ENCODE measurements around the gene RAB21.

RAB21 gene

GRCh38 chr12:71754461-71755145 is at the start of gene RAB21:
RAB21 (plus strand) TSS chr12:71754863; CDS start chr12:71755130, 267 bp downstream.
- peak; percentile 97 for DNase-seq (ENCODE audit: low read depth, low spot score)
- H3K4me3 ChIP-seq (ENCODE audit: low read depth, low read length), result peak within 1 kb of the TSS; percentile 96
- peak; percentile 32 for TF ChIP-seq CTCF (IDR thresholded peaks at IDR 0.05; ENCODE audit: low read depth, low read length)
- in situ Hi-C loops (cut with HindIII; ENCODE audit: low sequenced_read_pairs), result no loop called here

GRCh38 chr12:71704920-71705319 is 49.7 kb upstream of the RAB21 start:
- in situ Hi-C loops (cut with HindIII; ENCODE audit: low sequenced_read_pairs), result no loop called here
- no peak for DNase-seq (ENCODE audit: low read depth, low spot score)
- no peak overlapping the region for H3K4me3 ChIP-seq (ENCODE audit: low read depth, low read length)
- TF ChIP-seq CTCF (IDR thresholded peaks at IDR 0.05; ENCODE audit: low read depth, low read length), result no peak

GRCh38 chr12:71708658-71709057 is 46.0 kb upstream of the RAB21 start:
- H3K4me3 ChIP-seq (ENCODE audit: low read depth, low read length), result no peak overlapping the region
- no peak for TF ChIP-seq CTCF (IDR thresholded peaks at IDR 0.05; ENCODE audit: low read depth, low read length)
- DNase-seq (ENCODE audit: low read depth, low spot score), result no peak
- in situ Hi-C loops (cut with HindIII; ENCODE audit: low sequenced_read_pairs), result no loop called here

- peak; percentile 87 for DNase-seq (ENCODE audit: low read depth, low spot score)
- no peak overlapping the region for H3K4me3 ChIP-seq (ENCODE audit: low read depth, low read length)
- in situ Hi-C loops (cut with HindIII; ENCODE audit: low sequenced_read_pairs), result no loop called here
- TF ChIP-seq CTCF (IDR thresholded peaks at IDR 0.05; ENCODE audit: low read depth, low read length), result no peak
Measured at GRCh38 chr12:71710276-71711125, 44.2 kb upstream of the RAB21 start.

GRCh38 chr12:71718611-71719010 is 36.1 kb upstream of the RAB21 start:
- TF ChIP-seq CTCF (IDR thresholded peaks at IDR 0.05; ENCODE audit: low read depth, low read length), result no peak
- in situ Hi-C loops (cut with HindIII; ENCODE audit: low sequenced_read_pairs), result no loop called here
- H3K4me3 ChIP-seq (ENCODE audit: low read depth, low read length), result no peak overlapping the region
- DNase-seq (ENCODE audit: low read depth, low spot score), result no peak

GRCh38 chr12:71719647-71720370 is 34.9 kb upstream of the RAB21 start:
- DNase-seq (ENCODE audit: low read depth, low spot score), result no peak
- in situ Hi-C loops (cut with HindIII; ENCODE audit: low sequenced_read_pairs), result no loop called here

More at GRCh38 chr12:71719647-71720370, 34.9 kb upstream of the RAB21 start:
- H3K4me3 ChIP-seq (ENCODE audit: low read depth, low read length), result no peak overlapping the region
- TF ChIP-seq CTCF (IDR thresholded peaks at IDR 0.05; ENCODE audit: low read depth, low read length), result no peak

Data from astrocyte of the spinal cord (primary cell).